GM12878 (cell line): Measurements from ENCODE around the gene FOXA2. TPM values are rescaled to one million over a fixed set of nuclear protein-coding genes. Genes with fewer than 3 reads are reported as not detected.

Experiments used
- ATAC-seq: fragments of 200-7000 bp; cut with Tn5 transposase; 3 replicates; pipeline ENCODE4 v1.9.1; 2020; ENCODE audit warnings: mild to moderate bottlenecking, moderate library complexity
- BruUV-seq: library from RNA; stranded (reverse); fragments of 400-500 nt; replicated peaks from 2 replicates; lab custom pipeline; 2021; lab: Mats Ljungman, UMichigan
- CTCF ChIA-PET: fragments of 300-600 bp; sonication (Branson Sonifier 250); formaldehyde crosslinking; extraction: SDS; loops from one replicate; lab custom pipeline; 2021; ENCODE audit warnings: inconsistent platforms; lab: Yijun Ruan, JAX
- POLR2A ChIA-PET: fragments of 350-600 bp; formaldehyde crosslinking; extraction: SDS; loops from one replicate; lab custom pipeline; 2021; ENCODE audit warnings: inconsistent platforms; lab: Charles Lee
- RAD21 ChIA-PET: fragments of 300-600 bp; sonication (Branson Sonifier 250); formaldehyde crosslinking; loops from one replicate; lab custom pipeline; 2023; ENCODE audit warnings: antibody characterized with exemption; ENCODE audit not compliant: unreplicated experiment; lab: Charles Lee
- SMC1A ChIA-PET: fragments of 300-600 bp; sonication (Branson Sonifier 250); formaldehyde crosslinking; loops from one replicate; lab custom pipeline; 2023; ENCODE audit not compliant: unreplicated experiment, uncharacterized antibody; lab: Charles Lee
- DNase-seq: peaks from one replicate; pipeline ENCODE4 v3.0.0-alpha.2; 2011; ENCODE audit warnings: low read depth, low spot score
- FAIRE-seq: peaks from 3 replicates; lab custom pipeline; 2011; peaks lifted over from hg19 to GRCh38; lab: Jason Lieb, UNC
- H2AFZ ChIP-seq: 2 replicates; pipeline ENCODE4 v1.6.0; 2011; ENCODE audit warnings: low read depth, low read length, control low read depth; ENCODE audit not compliant: control insufficient read depth
- H3K27ac ChIP-seq: 2 replicates; pipeline ENCODE4 v1.5.1; 2011; ENCODE audit warnings: control low read depth; ENCODE audit not compliant: control insufficient read depth, insufficient read depth
- H3K27me3 ChIP-seq, 2 experiments: replicated peaks in 1 of 2; 2 replicates each; pipeline versions ENCODE4 v1.6.0 to v1.6.1; 2011; ENCODE audit warnings: low read length in 1 of 2; ENCODE audit not compliant: control insufficient read depth in 2 of 2, insufficient read depth in 2 of 2
- H3K36me3 ChIP-seq, 2 experiments: 2 replicates each; pipeline ENCODE4 v1.5.1; 2011; ENCODE audit warnings: low read length in 1 of 2; ENCODE audit not compliant: control insufficient read depth in 2 of 2, insufficient read depth in 2 of 2
- H3K4me1 ChIP-seq: 2 replicates; pipeline ENCODE4 v1.6.1; 2011; ENCODE audit warnings: mild to moderate bottlenecking, low read length, moderate library complexity, mixed read lengths; ENCODE audit not compliant: control insufficient read depth, insufficient read depth
- H3K4me2 ChIP-seq: 2 replicates; pipeline ENCODE4 v1.6.0; 2011; ENCODE audit warnings: control low read depth; ENCODE audit not compliant: control insufficient read depth, insufficient read depth
- H3K4me3 ChIP-seq: fragments of 200-600 bp; sonication (generic); 2 replicates; pipeline ENCODE4 v1.5.1; 2016
- H3K79me2 ChIP-seq: 2 replicates; pipeline ENCODE4 v1.6.0; 2011; ENCODE audit warnings: low read length; ENCODE audit not compliant: control insufficient read depth, insufficient read depth
- H3K9ac ChIP-seq: 2 replicates; pipeline ENCODE4 v1.8.0; 2011; ENCODE audit warnings: low read length, control low read depth, mixed read lengths; ENCODE audit not compliant: control insufficient read depth, insufficient read depth
- H3K9me3 ChIP-seq: replicated peaks from 3 replicates; pipeline ENCODE4 v1.5.1; 2011; ENCODE audit warnings: mild to moderate bottlenecking, low read length; ENCODE audit not compliant: control insufficient read depth, insufficient read depth
- H4K20me1 ChIP-seq: 2 replicates; pipeline ENCODE4 v1.6.0; 2011; ENCODE audit not compliant: control insufficient read depth, insufficient read depth
- BCLAF1 ChIP-seq: fragments of 450-650 bp; IDR thresholded peaks from 2 replicates; pipeline ENCODE4 v1.6.1; 2017; ENCODE audit warnings: antibody characterized with exemption, mild to moderate bottlenecking, moderate library complexity
- CREB1 ChIP-seq: IDR thresholded peaks from 2 replicates; pipeline ENCODE4 v1.6.1; 2012; ENCODE audit warnings: low read depth, mild to moderate bottlenecking, inconsistent platforms
- FOXM1 ChIP-seq: IDR thresholded peaks from 2 replicates; pipeline ENCODE4 v1.6.1; 2012; ENCODE audit warnings: low read depth, mild to moderate bottlenecking, inconsistent platforms, low read length, moderate library complexity
- GABPA ChIP-seq: IDR thresholded peaks from 2 replicates; pipeline ENCODE4 v1.6.1; 2014; ENCODE audit warnings: antibody characterized with exemption, low read depth, mild to moderate bottlenecking, inconsistent platforms
- IKZF2 ChIP-seq, 2 experiments: fragments of 450-650 bp; IDR thresholded peaks; 2 replicates each; pipeline ENCODE4 v1.6.1; 2017; ENCODE audit warnings: mild to moderate bottlenecking in 2 of 2, moderate library complexity in 2 of 2
- MYB ChIP-seq: fragments of 150-350 bp; IDR thresholded peaks from 2 replicates; pipeline ENCODE4 v1.6.1; 2014; ENCODE audit warnings: mild to moderate bottlenecking, low read depth, low read length, borderline replicate concordance
- NFXL1 ChIP-seq: fragments of 450-650 bp; IDR thresholded peaks from 2 replicates; pipeline ENCODE4 v1.6.1; 2017; ENCODE audit warnings: antibody characterized with exemption, mild to moderate bottlenecking, borderline replicate concordance
- NR2F1 ChIP-seq: fragments of 450-650 bp; conservative IDR thresholded peaks from 2 replicates; pipeline ENCODE4 v1.6.1; 2017; ENCODE audit warnings: mild to moderate bottlenecking
- NRF1 ChIP-seq: conservative IDR thresholded peaks from 2 replicates; pipeline ENCODE4 v1.6.1; 2011; ENCODE audit warnings: mild to moderate bottlenecking, low read depth, low read length, improper control_type of control experiment
- PBX3 ChIP-seq: IDR thresholded peaks from 2 replicates; pipeline ENCODE4 v1.6.1; 2011; ENCODE audit warnings: mild to moderate bottlenecking, low read depth, low read length, moderate library complexity; ENCODE audit not compliant: insufficient replicate concordance
- POU2F2 ChIP-seq: IDR thresholded peaks from 3 replicates; pipeline ENCODE4 v1.6.1; 2011; ENCODE audit warnings: low read depth, mild to moderate bottlenecking, low read length, borderline replicate concordance
- SMARCA5 ChIP-seq: fragments of 450-650 bp; IDR thresholded peaks from 2 replicates; pipeline ENCODE4 v1.6.1; 2017; ENCODE audit warnings: mild to moderate bottlenecking
- TCF3 ChIP-seq: IDR thresholded peaks from 2 replicates; pipeline ENCODE4 v1.6.1; 2012; ENCODE audit warnings: low read depth, mild to moderate bottlenecking, low read length, borderline replicate concordance; ENCODE audit not compliant: insufficient read depth
- WRNIP1 ChIP-seq: IDR thresholded peaks from 2 replicates; pipeline ENCODE4 v1.6.1; 2011; ENCODE audit warnings: low read depth, low read length, improper control_type of control experiment, borderline replicate concordance
- WGBS: methylation state at CpG from one replicate; pipeline ENCODE4 v1.1.6; 2016; ENCODE audit warnings: low lambda C conversion rate; ENCODE audit not compliant: insufficient replicate concordance, insufficient coverage; ENCODE audit errors: missing lambda C conversion rate; 5-methylcytosine and 5-hydroxymethylcytosine counted together
- in situ Hi-C: fragments of 300-500 bp; cut with MboI; formaldehyde crosslinking; loops from 9 replicates; pipeline ENCODE4 v1.14.3; 2018; ENCODE audit warnings: mixed read lengths
- intact Hi-C: fragments of 100-400 bp; cut with micrococcal nuclease; formaldehyde crosslinking; loops from one replicate; pipeline ENCODE4 v1.14.2; 2022; ENCODE audit not compliant: unreplicated experiment
- polyA plus RNA-seq, 11 experiments: library from polyadenylated mRNA; depleted of rRNA in 4 of 11; unstranded in 6 of 11; stranded (reverse) in 5 of 11; fragments of >200 nt; fragmentation: Nextera tagmentation in 4 of 11; fragmentation: Illumina TruSeq in 1 of 11; extraction: Ambion mirVana in 4 of 11; extraction: Trizol in 1 of 11; gene quantifications; 1 replicate in 1 of 11; 2 replicates in 10 of 11; pipeline versions ENCODE4 v1.2.1 to v1.2.3, GENCODE V29; 2011 to 2016; ENCODE audit warnings: inconsistent platforms in 2 of 11, missing spikeins in 2 of 11, low read depth in 1 of 11
- total RNA-seq, 4 experiments: library from RNA; depleted of rRNA in 3 of 4; stranded (reverse); fragments of >200 nt in 3 of 4; fragmentation: Illumina TruSeq in 1 of 4; extraction: Trizol in 1 of 4; gene quantifications; 2 replicates each; pipeline versions ENCODE4 v1.2.1 to v1.2.3, GENCODE V29; 2013 to 2021

Gene FOXA2
- total and polyA plus RNA-seq, 10 of the 15 experiments (the other 5 are each of a cell fraction or from before 2014, with no cell fraction given): not detected

GRCh38 chr20:22576273-22576672, 8.1 kb downstream of the FOXA2 start:
- FAIRE-seq (no peak), DNase-seq (no peak), ATAC-seq (no peak)
- H3K27me3 ChIP-seq: peaks cover 0 to 12% of the 10 kb centered on the region in 2 experiments; a peak in 3 of 4 replicates
- intact Hi-C loops (no loop called here), in situ Hi-C loops (no loop called here)
- peaks cover 17% of the 10 kb centered on the region for H3K4me1 ChIP-seq
- no peak overlapping the region for H3K9ac ChIP-seq
- no peak overlapping the region for H3K4me3 ChIP-seq
- H3K27ac ChIP-seq: no peak overlapping the region
- no peak overlapping the region for H3K4me2 ChIP-seq
- ChIA-PET RAD21 (no interaction called here), CTCF (interaction anchor here (0.6 kb wide), 1 partner anchor 156 kb away, joined by 3 read pairs; no protein-coding TSS in a partner anchor)
- H3K36me3 ChIP-seq: no peaks in the 10 kb centered on the region
- H3K79me2 ChIP-seq: no peaks in the 10 kb centered on the region
- H4K20me1 ChIP-seq: no peaks in the 10 kb centered on the region
- TF ChIP-seq POU2F2: no peak
- TF ChIP-seq NRF1: no peak
- TF ChIP-seq TCF3: no peak
- no peak for TF ChIP-seq CREB1
- TF ChIP-seq FOXM1: no peak
- TF ChIP-seq GABPA: no peak
- no peak for TF ChIP-seq SMARCA5
- no peak for TF ChIP-seq PBX3
- no peak for TF ChIP-seq IKZF2 (IDR thresholded peaks at IDR 0.05)
- no peak for TF ChIP-seq WRNIP1
- no peak for TF ChIP-seq BCLAF1
- TF ChIP-seq MYB: no peak
- TF ChIP-seq NR2F1: no peak
- TF ChIP-seq NFXL1: no peak
- TF ChIP-seq, all 136 proteins: peak for 0
- POLR2A ChIA-PET: no interaction called here
- H2AFZ ChIP-seq: no peak overlapping the region
- SMC1A ChIA-PET: no interaction called here
- WGBS: 58% methylated on average over 12 of the region's 12 CpGs
- BruUV-seq: no TSS peak
- peaks cover 3% of the 10 kb centered on the region; the same call in 1 of the 3 replicates for H3K9me3 ChIP-seq
